A673 (cell line): ENCODE data around the gene TTC9B. TPM values are rescaled to one million over a fixed set of nuclear protein-coding genes. Genes with fewer than 3 reads are reported as not detected.
A peak's percentile ranks its signal among the peaks of the same experiment; 100 is the strongest.

ENCODE experiments used
- Bru-seq: library from RNA; stranded (reverse); fragments of 400-500 nt; gene quantifications from one replicate; lab custom pipeline; 2021; lab: Mats Ljungman, UMichigan
- BruChase-seq, 2 experiments: library from RNA; stranded (reverse); fragments of 400-500 nt; gene quantifications; one replicate each; lab custom pipeline; 2021; lab: Mats Ljungman, UMichigan
- BruUV-seq: library from RNA; stranded (reverse); fragments of 400-500 nt; replicated peaks from 2 replicates; lab custom pipeline; 2021; lab: Mats Ljungman, UMichigan
- CTCF ChIA-PET: fragments of 300-600 bp; sonication (Branson Sonifier 250); formaldehyde crosslinking; loops from one replicate; lab custom pipeline; 2022; ENCODE audit warnings: antibody characterized with exemption; lab: Charles Lee
- POLR2A ChIA-PET: fragments of 300-600 bp; sonication (Branson Sonifier 250); formaldehyde crosslinking; loops from one replicate; lab custom pipeline; 2022; ENCODE audit warnings: antibody characterized with exemption; ENCODE audit not compliant: low non-redundant PET; lab: Charles Lee
- DNase-seq: peaks from one replicate; pipeline ENCODE4 v3.0.0-alpha.2; 2015; ENCODE audit warnings: low spot score
- H3K27ac ChIP-seq: fragments of 200-600 bp; sonication (generic); 2 replicates; pipeline ENCODE4 v1.5.1; 2016; ENCODE audit warnings: mixed run types, low read depth, mild to moderate bottlenecking, mixed read lengths, antibody characterized with exemption, low read length; ENCODE audit not compliant: poor library complexity, severe bottlenecking
- H3K27me3 ChIP-seq: fragments of 200-600 bp; sonication (generic); replicated peaks from 2 replicates; pipeline ENCODE4 v1.6.1; 2017; ENCODE audit warnings: mixed run types, low read depth, mild to moderate bottlenecking, mixed read lengths, antibody characterized with exemption, low read length; ENCODE audit not compliant: insufficient read depth, poor library complexity
- H3K36me3 ChIP-seq: fragments of 200-600 bp; sonication (generic); 2 replicates; pipeline ENCODE4 v1.6.1; 2016; ENCODE audit warnings: mixed run types, mild to moderate bottlenecking, mixed read lengths, antibody characterized with exemption, low read length; ENCODE audit not compliant: insufficient read depth, poor library complexity, severe bottlenecking
- H3K4me1 ChIP-seq: fragments of 200-600 bp; sonication (generic); 2 replicates; pipeline ENCODE4 v1.6.1; 2017; ENCODE audit warnings: mixed run types, mild to moderate bottlenecking, mixed read lengths, antibody characterized with exemption, low read length; ENCODE audit not compliant: insufficient read depth, poor library complexity, severe bottlenecking
- H3K4me3 ChIP-seq: fragments of 200-600 bp; sonication (generic); 2 replicates; pipeline ENCODE4 v1.5.1; 2016; ENCODE audit warnings: low read depth, mixed run types, mild to moderate bottlenecking, mixed read lengths, low read length; ENCODE audit not compliant: poor library complexity, severe bottlenecking
- H3K9me3 ChIP-seq: fragments of 200-600 bp; sonication (generic); 2 replicates; pipeline ENCODE4 v1.6.1; 2016; ENCODE audit warnings: mixed run types, low read depth, mild to moderate bottlenecking, mixed read lengths, antibody characterized with exemption, low read length; ENCODE audit not compliant: poor library complexity, severe bottlenecking
- EZH2 ChIP-seq: fragments of 200-600 bp; sonication (generic); IDR thresholded peaks from 2 replicates; pipeline ENCODE4 v1.6.1; 2017; ENCODE audit warnings: borderline replicate concordance, low read depth, mild to moderate bottlenecking, mixed read lengths, antibody characterized with exemption, low read length; ENCODE audit not compliant: poor library complexity, severe bottlenecking
- intact Hi-C: fragments of 100-400 bp; cut with micrococcal nuclease; formaldehyde crosslinking; loops from one replicate; pipeline ENCODE4 v1.10.0; 2022; ENCODE audit not compliant: unreplicated experiment
- long read RNA-seq: library from polyadenylated mRNA; stranded (forward); transcript quantifications from one replicate; pipeline ENCODE4 v2.0.0, GENCODE V29; 2022
- total RNA-seq: library from RNA; stranded (reverse); gene quantifications from 2 replicates; pipeline ENCODE4 v1.2.3, GENCODE V29; 2021
- TF ChIP-seq, protein P1 (sequence below): fragments of 300-800, 200-600 bp; sonication (generic); conservative IDR thresholded peaks from 2 replicates; pipeline ENCODE4 v1.5.1; 2017; ENCODE audit warnings: low read depth, mild to moderate bottlenecking, antibody characterized with exemption, low read length, moderate library complexity, mixed read lengths

TTC9B gene
- not detected in 2 replicates for total RNA-seq
- Bru-seq, nascent RNA = not detected
- percentile 17 among the genes with signal in this experiment for BruChase-seq, experiment 1, labeled RNA remaining after a 2-hour chase
- percentile 23 among the genes with signal in this experiment for BruChase-seq, experiment 2, labeled RNA remaining after a 6-hour chase
- long read RNA-seq = 0 reads

DNA sequence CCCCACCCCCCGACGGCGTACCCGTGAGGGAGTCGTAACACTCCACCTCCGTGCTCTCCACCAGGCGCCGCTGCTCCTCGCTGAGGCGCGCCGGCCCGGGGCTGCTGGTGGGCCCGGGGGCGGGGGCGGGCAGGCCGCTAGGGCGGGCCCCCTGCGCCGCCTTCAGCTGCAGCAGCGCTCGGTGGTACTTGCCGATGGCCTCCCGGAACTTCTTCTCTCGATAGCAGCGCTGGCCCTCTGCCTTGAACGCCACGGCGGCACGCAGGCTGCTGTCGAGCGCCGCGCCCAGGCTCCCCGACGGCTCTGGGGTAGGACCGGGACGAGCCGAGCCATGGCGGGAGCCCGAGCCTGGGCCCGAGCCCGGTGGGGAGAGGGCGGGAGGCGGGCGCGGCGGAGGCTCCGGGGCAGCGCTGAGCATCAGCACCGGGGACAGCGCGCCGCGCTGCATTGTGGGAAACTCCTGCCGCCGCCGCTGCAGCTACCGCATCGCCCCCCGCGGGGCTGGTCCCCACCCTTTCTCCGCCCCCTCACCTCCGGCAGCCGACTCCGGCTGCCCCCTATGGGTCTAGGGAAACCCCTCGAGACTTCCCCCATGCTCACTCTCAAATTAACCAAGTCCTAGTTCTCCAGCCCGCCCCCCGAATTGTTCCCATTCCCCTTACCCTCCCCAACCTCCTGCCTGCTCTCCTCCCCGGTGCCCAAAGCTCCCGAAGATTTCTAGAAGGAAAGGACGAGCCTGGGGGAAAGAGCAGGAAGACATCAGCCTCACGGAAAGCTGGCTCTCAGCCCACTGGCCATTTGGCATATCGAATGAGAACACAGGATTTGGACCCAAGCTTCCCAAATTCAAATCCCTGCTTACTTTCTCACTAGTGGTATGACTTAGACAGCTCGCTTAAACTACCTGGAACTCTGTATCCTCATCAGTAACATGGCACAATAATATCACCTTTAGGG is at the start of gene TTC9B:
TTC9B (minus strand) TSS at position 451 of the 957 bp plus-strand sequence; CDS start at position 448, 3 bp downstream.
- no peak within 1 kb of the TSS for H3K4me3 ChIP-seq
- no peak for TF ChIP-seq EZH2
- TF ChIP-seq, protein P1, sequence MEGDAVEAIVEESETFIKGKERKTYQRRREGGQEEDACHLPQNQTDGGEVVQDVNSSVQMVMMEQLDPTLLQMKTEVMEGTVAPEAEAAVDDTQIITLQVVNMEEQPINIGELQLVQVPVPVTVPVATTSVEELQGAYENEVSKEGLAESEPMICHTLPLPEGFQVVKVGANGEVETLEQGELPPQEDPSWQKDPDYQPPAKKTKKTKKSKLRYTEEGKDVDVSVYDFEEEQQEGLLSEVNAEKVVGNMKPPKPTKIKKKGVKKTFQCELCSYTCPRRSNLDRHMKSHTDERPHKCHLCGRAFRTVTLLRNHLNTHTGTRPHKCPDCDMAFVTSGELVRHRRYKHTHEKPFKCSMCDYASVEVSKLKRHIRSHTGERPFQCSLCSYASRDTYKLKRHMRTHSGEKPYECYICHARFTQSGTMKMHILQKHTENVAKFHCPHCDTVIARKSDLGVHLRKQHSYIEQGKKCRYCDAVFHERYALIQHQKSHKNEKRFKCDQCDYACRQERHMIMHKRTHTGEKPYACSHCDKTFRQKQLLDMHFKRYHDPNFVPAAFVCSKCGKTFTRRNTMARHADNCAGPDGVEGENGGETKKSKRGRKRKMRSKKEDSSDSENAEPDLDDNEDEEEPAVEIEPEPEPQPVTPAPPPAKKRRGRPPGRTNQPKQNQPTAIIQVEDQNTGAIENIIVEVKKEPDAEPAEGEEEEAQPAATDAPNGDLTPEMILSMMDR = no peak
- no peak within 1 kb of the TSS for H3K27ac ChIP-seq
- no peaks in the 10 kb centered on the region for H3K9me3 ChIP-seq
- ChIA-PET CTCF (interaction anchor here (0.6 kb wide), 1 partner anchor 421 kb away, joined by 3 read pairs; no protein-coding TSS in a partner anchor), POLR2A (no interaction called here)
- peak; percentile 42 for DNase-seq
- no peaks in the 10 kb centered on the region for H3K4me1 ChIP-seq
- BruUV-seq = no TSS peak
- peaks cover 31% of the 10 kb centered on the region for H3K27me3 ChIP-seq
- intact Hi-C loops = loop anchor here (5.0 kb wide), 1 partner anchor 71 kb away; no protein-coding TSS in a partner anchor
- H3K36me3 ChIP-seq = no peaks in the 10 kb centered on the region

GRCh38 chr19:40267601-40267997 is 49.4 kb upstream of the TTC9B start:
- no peak for DNase-seq
- no peak overlapping the region for H3K27ac ChIP-seq
- CTCF ChIA-PET = no interaction called here
- no peaks in the 10 kb centered on the region for H3K27me3 ChIP-seq
- intact Hi-C loops = no loop called here
- BruUV-seq = no TSS peak
- POLR2A ChIA-PET = interaction anchor here (0.7 kb wide), 1 partner anchor 128 kb away, joined by 3 read pairs; no protein-coding TSS in a partner anchor
- H3K9me3 ChIP-seq = no peaks in the 10 kb centered on the region
- no peaks in the 10 kb centered on the region for H3K4me1 ChIP-seq
- no peak overlapping the region for H3K4me3 ChIP-seq
- peaks cover 7% of the 10 kb centered on the region for H3K36me3 ChIP-seq
- TF ChIP-seq, protein P1 = no peak
- no peak for TF ChIP-seq EZH2

GRCh38 chr19:40266912-40267600 is 48.9 kb upstream of the TTC9B start:
- Histone ChIP-seq H3K4me3 (no peak overlapping the region), H3K27ac (no peak overlapping the region), H3K36me3 (peaks cover 7% of the 10 kb centered on the region), H3K4me1 (no peaks in the 10 kb centered on the region), H3K9me3 (no peaks in the 10 kb centered on the region), H3K27me3 (no peaks in the 10 kb centered on the region)
- DNase-seq = no peak
- ChIA-PET POLR2A (no interaction called here), CTCF (no interaction called here)
- no TSS peak for BruUV-seq
- no peak for TF ChIP-seq EZH2
- TF ChIP-seq, protein P1 = no peak
- intact Hi-C loops = no loop called here
